Measurements from ENCODE around the gene DSCAML1. TPM values are rescaled to one million over a fixed set of nuclear protein-coding genes. Genes with fewer than 3 reads are reported as not detected.

The DSCAML1 gene
- total RNA-seq, 2 experiments from 2014 or later: 1.4 to 3.1 TPM

DNA sequence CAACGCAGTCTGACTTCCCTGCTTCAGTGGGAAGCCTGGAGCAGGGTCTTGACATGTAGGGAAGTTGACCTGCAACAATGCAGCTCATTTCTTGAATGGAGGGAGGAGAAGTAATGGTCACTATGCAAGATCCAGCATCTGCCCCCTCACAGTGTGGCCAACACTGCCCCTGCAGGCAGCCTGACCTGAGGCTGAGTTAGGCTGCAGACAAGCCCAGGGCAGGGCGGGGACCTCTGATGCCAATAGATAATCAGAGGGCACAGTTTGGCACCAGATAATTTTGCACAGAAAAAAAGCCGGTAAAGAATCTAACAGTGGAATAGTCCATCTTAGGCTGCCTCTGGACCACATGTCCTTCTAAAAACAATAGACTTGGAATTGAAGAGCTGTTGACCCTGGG is 182.3 kb downstream of the DSCAML1 start:
- H3K36me3 Mint-ChIP-seq: no peaks in the 10 kb centered on the region
- no peak for ATAC-seq (ENCODE audit: low read depth)

DNA sequence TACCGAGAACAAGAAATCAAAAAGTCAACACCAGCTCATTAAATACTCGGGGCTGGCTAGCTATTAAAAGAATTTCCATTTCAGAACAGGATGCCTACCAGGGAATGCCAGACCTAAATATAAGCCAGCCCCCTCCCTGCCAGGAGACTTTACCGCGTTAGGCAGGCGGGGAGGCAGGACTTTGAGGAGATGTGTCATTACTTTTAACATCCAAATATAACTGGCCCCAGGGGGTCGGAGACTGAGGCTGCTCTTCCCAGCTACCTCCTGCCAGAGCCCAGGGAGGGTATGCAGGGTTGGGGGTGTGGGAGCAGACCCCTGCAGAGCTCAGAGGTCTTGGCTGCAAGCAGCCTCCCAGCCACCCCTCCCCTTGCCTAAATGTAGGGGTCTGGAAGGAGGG is 183.5 kb downstream of the DSCAML1 start:
- Mint-ChIP-seq H3K4me3 (no peak overlapping the region), H3K27ac (no peak overlapping the region), H3K4me1 (peaks cover 1% of the 10 kb centered on the region), H3K9me3 (no peaks in the 10 kb centered on the region), H3K27me3 (peaks cover 3% of the 10 kb centered on the region), H3K36me3 (no peaks in the 10 kb centered on the region)
- POLR2A ChIA-PET: no interaction called here
- DNase-seq: no peak
- no peak for ATAC-seq (ENCODE audit: low read depth)

More for the DNA sequence above, 182.3 kb downstream of the DSCAML1 start:
- DNase-seq: no peak
- Mint-ChIP-seq H3K4me3 (no peak overlapping the region), H3K27me3 (peaks cover 3% of the 10 kb centered on the region), H3K27ac (no peak overlapping the region), H3K4me1 (peaks cover 1% of the 10 kb centered on the region), H3K9me3 (no peaks in the 10 kb centered on the region)
- POLR2A ChIA-PET: no interaction called here

DNA sequence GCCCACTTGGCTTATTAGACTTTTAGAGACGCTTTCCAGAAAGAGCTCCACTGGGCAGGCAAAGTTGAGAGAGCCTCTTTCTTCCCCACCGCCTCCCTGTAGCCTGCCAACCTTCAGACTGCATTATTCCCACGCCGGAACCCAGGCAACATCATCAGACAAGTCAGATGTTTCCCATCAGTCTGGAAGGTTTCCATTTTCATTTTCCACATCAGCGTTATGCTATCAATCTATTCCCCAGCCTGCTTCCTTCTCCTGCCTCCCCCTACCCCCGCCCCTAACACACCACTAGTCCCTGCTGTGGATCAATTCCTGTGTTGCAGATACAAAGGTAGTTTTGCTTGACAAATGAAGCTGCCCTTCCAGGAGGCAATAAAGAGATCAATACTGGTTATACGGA is 184.8 kb downstream of the DSCAML1 start:
- ATAC-seq (ENCODE audit: low read depth) (no peak), DNase-seq (no peak)
- H3K27me3 Mint-ChIP-seq: peaks cover 3% of the 10 kb centered on the region
- H3K36me3 Mint-ChIP-seq: no peaks in the 10 kb centered on the region
- no peak overlapping the region for H3K27ac Mint-ChIP-seq
- H3K4me3 Mint-ChIP-seq: no peak overlapping the region
- H3K9me3 Mint-ChIP-seq: no peaks in the 10 kb centered on the region
- POLR2A ChIA-PET: no interaction called here
- peaks cover 1% of the 10 kb centered on the region for H3K4me1 Mint-ChIP-seq

DNA sequence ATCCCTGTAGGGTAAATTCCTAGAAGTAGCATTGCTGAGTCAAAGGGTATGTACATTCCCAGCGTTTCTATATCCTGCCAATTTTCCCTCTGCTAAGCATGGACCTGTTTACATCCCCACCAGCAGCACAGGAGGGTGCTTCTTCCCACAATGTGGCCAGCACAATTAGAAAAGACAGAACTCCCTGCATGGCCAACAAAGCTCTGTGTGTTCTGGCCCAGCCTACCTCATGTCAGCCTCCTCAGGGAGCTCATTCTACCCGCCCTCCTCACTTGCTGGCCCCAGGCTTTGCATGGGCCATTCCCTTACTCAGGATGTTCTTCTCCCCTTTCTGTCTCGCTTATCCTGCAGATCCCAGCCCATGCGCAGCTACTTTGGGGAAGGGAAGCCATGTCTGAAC is 186.1 kb downstream of the DSCAML1 start:
- H3K27ac Mint-ChIP-seq: no peak overlapping the region
- no peak overlapping the region for H3K4me3 Mint-ChIP-seq
- DNase-seq (no peak), ATAC-seq (ENCODE audit: low read depth) (no peak)
- peaks cover 9% of the 10 kb centered on the region for H3K4me1 Mint-ChIP-seq
- POLR2A ChIA-PET: no interaction called here
- H3K27me3 Mint-ChIP-seq: peaks cover 3% of the 10 kb centered on the region
- no peaks in the 10 kb centered on the region for H3K36me3 Mint-ChIP-seq
- H3K9me3 Mint-ChIP-seq: no peaks in the 10 kb centered on the region

- no peaks in the 10 kb centered on the region for H3K9me3 Mint-ChIP-seq
- H3K36me3 Mint-ChIP-seq: no peaks in the 10 kb centered on the region
- no peak overlapping the region for H3K4me3 Mint-ChIP-seq
- H3K27me3 Mint-ChIP-seq: peaks cover 6% of the 10 kb centered on the region
- POLR2A ChIA-PET: no interaction called here
- H3K27ac Mint-ChIP-seq: no peak overlapping the region
- no peak for DNase-seq
- peaks cover 9% of the 10 kb centered on the region for H3K4me1 Mint-ChIP-seq
- ATAC-seq (ENCODE audit: low read depth): no peak
Measured at GRCh38 chr11:117610045-117610444, 187.0 kb downstream of the DSCAML1 start.

- Mint-ChIP-seq H3K36me3 (no peaks in the 10 kb centered on the region), H3K4me3 (no peak overlapping the region), H3K4me1 (peaks cover 9% of the 10 kb centered on the region), H3K27me3 (peaks cover 5% of the 10 kb centered on the region), H3K27ac (no peak overlapping the region), H3K9me3 (no peaks in the 10 kb centered on the region)
- no peak for ATAC-seq (ENCODE audit: low read depth)
- DNase-seq: no peak
- POLR2A ChIA-PET: no interaction called here
Measured at GRCh38 chr11:117607449-117607848, 189.6 kb downstream of the DSCAML1 start.

GRCh38 chr11:117606790-117607189 is 190.2 kb downstream of the DSCAML1 start:
- Mint-ChIP-seq H3K27ac (no peak overlapping the region), H3K9me3 (no peaks in the 10 kb centered on the region), H3K27me3 (peaks cover 5% of the 10 kb centered on the region), H3K4me3 (no peak overlapping the region), H3K36me3 (no peaks in the 10 kb centered on the region), H3K4me1 (peaks cover 9% of the 10 kb centered on the region)
- ATAC-seq (ENCODE audit: low read depth): no peak
- POLR2A ChIA-PET: no interaction called here
- no peak for DNase-seq

GRCh38 chr11:117606211-117606610 is 190.8 kb downstream of the DSCAML1 start:
- no peak overlapping the region for H3K27ac Mint-ChIP-seq
- POLR2A ChIA-PET: no interaction called here
- peak overlapping the region; percentile 30 for H3K4me3 Mint-ChIP-seq
- H3K9me3 Mint-ChIP-seq: no peaks in the 10 kb centered on the region
- peaks cover 5% of the 10 kb centered on the region for H3K27me3 Mint-ChIP-seq
- ATAC-seq (ENCODE audit: low read depth) (peak; percentile 79), DNase-seq (no peak)
- no peaks in the 10 kb centered on the region for H3K36me3 Mint-ChIP-seq
- H3K4me1 Mint-ChIP-seq: peaks cover 9% of the 10 kb centered on the region

DNA sequence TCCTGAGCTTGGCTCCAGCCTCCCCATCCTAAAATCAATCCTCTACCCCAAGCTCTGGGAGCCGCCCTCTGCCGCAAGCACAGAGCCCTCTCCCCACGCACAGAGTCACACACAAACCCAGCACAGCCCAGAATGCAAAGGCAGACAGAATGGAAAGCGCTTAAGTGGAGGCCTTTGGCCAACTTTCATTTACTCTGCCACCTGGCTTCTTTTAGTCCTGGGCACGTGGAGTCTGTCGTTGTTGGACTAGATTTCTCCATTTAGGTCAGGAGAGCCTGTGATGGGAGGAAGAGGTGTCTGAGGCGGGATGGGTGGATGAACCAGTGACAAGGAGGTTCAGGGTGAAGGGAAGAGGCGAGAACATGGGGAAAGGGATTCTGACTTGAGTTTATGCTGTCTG is 191.7 kb downstream of the DSCAML1 start:
- no peak overlapping the region for H3K4me3 Mint-ChIP-seq
- ATAC-seq (ENCODE audit: low read depth): no peak
- POLR2A ChIA-PET: no interaction called here

GRCh38 chr11:117604336-117604995 is 192.6 kb downstream of the DSCAML1 start:
- ATAC-seq (ENCODE audit: low read depth) (no peak), DNase-seq (no peak)
- Mint-ChIP-seq H3K4me1 (peaks cover 7% of the 10 kb centered on the region), H3K36me3 (no peaks in the 10 kb centered on the region), H3K27me3 (peaks cover 5% of the 10 kb centered on the region), H3K4me3 (no peak overlapping the region), H3K9me3 (no peaks in the 10 kb centered on the region), H3K27ac (no peak overlapping the region)
- POLR2A ChIA-PET: no interaction called here

More for the DNA sequence above, 191.7 kb downstream of the DSCAML1 start:
- no peaks in the 10 kb centered on the region for H3K36me3 Mint-ChIP-seq
- no peaks in the 10 kb centered on the region for H3K9me3 Mint-ChIP-seq
- peaks cover 7% of the 10 kb centered on the region for H3K4me1 Mint-ChIP-seq
- DNase-seq: no peak
- no peak overlapping the region for H3K27ac Mint-ChIP-seq
- peaks cover 5% of the 10 kb centered on the region for H3K27me3 Mint-ChIP-seq

GRCh38 chr11:117603932-117604331 is 193.1 kb downstream of the DSCAML1 start:
- H3K27ac Mint-ChIP-seq: no peak overlapping the region
- H3K4me1 Mint-ChIP-seq: peaks cover 7% of the 10 kb centered on the region
- H3K4me3 Mint-ChIP-seq: no peak overlapping the region
- peaks cover 5% of the 10 kb centered on the region for H3K27me3 Mint-ChIP-seq
- ATAC-seq (ENCODE audit: low read depth): no peak
- H3K9me3 Mint-ChIP-seq: no peaks in the 10 kb centered on the region
- H3K36me3 Mint-ChIP-seq: no peaks in the 10 kb centered on the region
- DNase-seq: no peak
- POLR2A ChIA-PET: no interaction called here

DNA sequence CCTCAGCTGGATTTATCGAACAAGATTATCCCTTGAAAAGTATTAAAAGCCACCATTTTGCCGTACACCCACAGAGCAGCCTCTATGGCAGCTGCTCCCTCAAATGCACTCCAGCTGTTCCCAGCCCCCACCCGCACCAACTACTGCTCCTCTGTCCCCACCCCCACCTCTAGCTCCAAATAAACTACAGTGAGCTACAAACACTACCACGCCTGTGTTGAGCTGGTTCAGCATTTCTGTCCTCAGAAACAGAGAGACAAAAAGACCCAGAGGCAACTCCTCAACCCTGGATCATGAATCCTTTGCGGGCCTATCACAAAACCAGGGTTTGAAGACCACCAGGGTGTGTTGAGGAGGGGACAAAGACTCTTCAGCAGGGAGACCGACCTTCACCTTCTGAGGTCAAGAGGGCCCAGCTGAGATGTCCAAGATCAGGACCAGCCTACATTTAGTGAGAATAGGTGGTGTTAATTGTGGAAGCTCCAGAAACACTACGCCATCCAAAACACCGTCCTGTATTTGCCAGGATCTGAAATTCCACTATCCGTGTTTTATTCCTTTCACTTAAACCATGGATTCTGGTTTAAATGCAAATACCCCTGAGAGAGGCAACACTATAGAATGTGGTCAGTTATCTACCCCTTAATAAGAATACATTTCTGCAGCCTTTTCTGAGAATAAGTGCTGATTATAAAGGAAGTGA is 195.9 kb downstream of the DSCAML1 start:
- DNase-seq (no peak), ATAC-seq (ENCODE audit: low read depth) (no peak)
- Mint-ChIP-seq H3K4me1 (peaks cover 1% of the 10 kb centered on the region), H3K27ac (no peak overlapping the region), H3K9me3 (no peaks in the 10 kb centered on the region), H3K4me3 (no peak overlapping the region), H3K27me3 (peaks cover 11% of the 10 kb centered on the region), H3K36me3 (no peaks in the 10 kb centered on the region)
- POLR2A ChIA-PET: no interaction called here

DNA sequence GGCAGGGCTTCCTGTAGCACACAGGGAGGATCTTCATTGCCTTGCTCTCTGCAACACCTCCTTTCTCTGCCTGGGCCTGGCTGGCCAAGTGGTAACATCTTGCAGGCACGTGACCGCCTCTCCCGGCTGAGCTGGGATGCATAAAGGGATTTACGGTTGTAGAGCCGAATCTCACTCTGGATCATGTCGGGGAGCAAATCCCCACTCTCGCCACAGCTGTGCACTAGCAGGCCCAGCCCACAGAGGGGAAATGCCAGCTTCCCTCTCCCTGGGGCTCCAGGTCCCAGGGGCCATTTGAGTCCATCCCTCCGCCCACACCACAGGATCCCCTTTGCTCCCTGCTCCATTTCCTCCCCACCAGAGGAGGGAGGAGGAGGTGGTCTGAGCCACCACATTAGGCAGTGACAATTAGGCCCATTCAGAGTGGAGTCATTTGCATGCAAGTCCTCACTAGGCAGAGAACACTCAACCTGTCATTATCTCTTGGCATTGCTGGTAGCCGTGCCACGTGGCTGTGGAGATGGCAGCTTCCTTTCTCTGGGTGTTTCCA is 196.7 kb downstream of the DSCAML1 start:
- H3K27ac Mint-ChIP-seq: no peak overlapping the region
- POLR2A ChIA-PET: no interaction called here
- no peak for DNase-seq
- no peaks in the 10 kb centered on the region for H3K4me1 Mint-ChIP-seq
- H3K36me3 Mint-ChIP-seq: no peaks in the 10 kb centered on the region
- peaks cover 12% of the 10 kb centered on the region for H3K27me3 Mint-ChIP-seq
- no peak for ATAC-seq (ENCODE audit: low read depth)
- no peaks in the 10 kb centered on the region for H3K9me3 Mint-ChIP-seq
- no peak overlapping the region for H3K4me3 Mint-ChIP-seq

GRCh38 chr11:117597071-117597470 is 199.9 kb downstream of the DSCAML1 start:
- H3K4me3 Mint-ChIP-seq: no peak overlapping the region
- no peaks in the 10 kb centered on the region for H3K36me3 Mint-ChIP-seq
- no peaks in the 10 kb centered on the region for H3K9me3 Mint-ChIP-seq
- ATAC-seq (ENCODE audit: low read depth) (no peak), DNase-seq (peak; percentile 76)
- H3K27ac Mint-ChIP-seq: no peak overlapping the region
- H3K27me3 Mint-ChIP-seq: peaks cover 9% of the 10 kb centered on the region
- H3K4me1 Mint-ChIP-seq: no peaks in the 10 kb centered on the region
- POLR2A ChIA-PET: no interaction called here

Measured in activated naive CD8-positive, alpha-beta T cell treated with anti-CD3 and anti-CD28 coated beads, Interleukin-2, amount 10 ng/mL, durations not matched to agents 7 days and 5 days (primary cell).